SK-N-SH treated with all-trans-retinoic acid at 6 μM for 48 hours (cell line): ENCODE data around the gene PSME3IP1.

Experiments
- ATAC-seq: fragments of 200-7000 bp; cut with Tn5 transposase; 3 replicates; pipeline ENCODE4 v1.9.1; 2020; ENCODE audit warnings: mild to moderate bottlenecking, moderate library complexity
- ARNTL ChIP-seq: fragments of 450-650 bp; formaldehyde crosslinking; IDR thresholded peaks from 2 replicates; pipeline ENCODE4 v1.5.0; 2020; ENCODE audit warnings: low read depth, mild to moderate bottlenecking, moderate library complexity, borderline replicate concordance
- BACH2 ChIP-seq: fragments of 250-450 bp; sonication (Bioruptor Pico); IDR thresholded peaks from 2 replicates; pipeline ENCODE4 v1.9.0; 2021; ENCODE audit warnings: mild to moderate bottlenecking, borderline replicate concordance
- CSDC2 ChIP-seq: fragments of 250-450 bp; sonication (Bioruptor Pico); IDR thresholded peaks from 2 replicates; pipeline ENCODE4 v1.5.0; 2020; ENCODE audit warnings: mild to moderate bottlenecking, moderate library complexity
- ESRRG ChIP-seq: fragments of 250-450 bp; sonication (Bioruptor Pico); IDR thresholded peaks from 2 replicates; pipeline ENCODE4 v1.6.1; 2021; ENCODE audit warnings: mild to moderate bottlenecking
- GLIS3 ChIP-seq: fragments of 250-450 bp; sonication (Bioruptor Pico); IDR thresholded peaks from 2 replicates; pipeline ENCODE4 v1.5.0; 2020; ENCODE audit warnings: mild to moderate bottlenecking, moderate library complexity
- ISL1 ChIP-seq: fragments of 250-450 bp; sonication (Bioruptor Pico); IDR thresholded peaks from 2 replicates; pipeline ENCODE4 v2.1.2; 2022; ENCODE audit warnings: mild to moderate bottlenecking, moderate library complexity
- OSR1 ChIP-seq: fragments of 250-450 bp; sonication (Bioruptor Pico); IDR thresholded peaks from 2 replicates; pipeline ENCODE4 v1.8.0; 2022; ENCODE audit warnings: moderate library complexity, mild to moderate bottlenecking, inconsistent platforms
- PPARA ChIP-seq: fragments of 250-450 bp; sonication (Bioruptor Pico); IDR thresholded peaks from 2 replicates; pipeline ENCODE4 v1.5.0; 2020; ENCODE audit warnings: mild to moderate bottlenecking, borderline replicate concordance
- RARB ChIP-seq: fragments of 250-450 bp; sonication (Bioruptor Pico); IDR thresholded peaks from 2 replicates; pipeline ENCODE4 v1.8.0; 2021; ENCODE audit warnings: mild to moderate bottlenecking, moderate library complexity
- TCF4 ChIP-seq: fragments of 250-450 bp; sonication (Bioruptor Pico); IDR thresholded peaks from 2 replicates; pipeline ENCODE4 v1.8.0; 2021; ENCODE audit warnings: mild to moderate bottlenecking, moderate library complexity, borderline replicate concordance
- TOX ChIP-seq: fragments of 250-450 bp; sonication (Bioruptor Pico); IDR thresholded peaks from 2 replicates; pipeline ENCODE4 v1.8.0; 2021; ENCODE audit warnings: mild to moderate bottlenecking, moderate library complexity, borderline replicate concordance
- ZC3H10 ChIP-seq: fragments of 250-450 bp; sonication (Bioruptor Pico); IDR thresholded peaks from 2 replicates; pipeline ENCODE4 v1.5.1; 2021; ENCODE audit warnings: mild to moderate bottlenecking, moderate library complexity
- ZFP3 ChIP-seq: fragments of 250-450 bp; sonication (Bioruptor Pico); IDR thresholded peaks from 2 replicates; pipeline ENCODE4 v1.5.0; 2020; ENCODE audit warnings: mild to moderate bottlenecking, moderate library complexity
- ZFP30 ChIP-seq: fragments of 450-650 bp; formaldehyde crosslinking; IDR thresholded peaks from 2 replicates; pipeline ENCODE4 v1.5.0; 2022; ENCODE audit warnings: mild to moderate bottlenecking, moderate library complexity
- ZNF565 ChIP-seq: fragments of 450-650 bp; formaldehyde crosslinking; conservative IDR thresholded peaks from 2 replicates; pipeline ENCODE4 v1.5.0; 2020; ENCODE audit warnings: low read depth, mild to moderate bottlenecking, moderate library complexity
- ZNF70 ChIP-seq: fragments of 450-650 bp; formaldehyde crosslinking; IDR thresholded peaks from 2 replicates; pipeline ENCODE4 v1.5.0; 2020; ENCODE audit warnings: mild to moderate bottlenecking, moderate library complexity
- ZNF8 ChIP-seq: fragments of 450-650 bp; formaldehyde crosslinking; IDR thresholded peaks from 2 replicates; pipeline ENCODE4 v1.5.0; 2020; ENCODE audit warnings: mild to moderate bottlenecking, moderate library complexity
- TF ChIP-seq, protein P1 (sequence below): fragments of 250-450 bp; sonication (Bioruptor Pico); IDR thresholded peaks from 2 replicates; pipeline ENCODE4 v1.8.0; 2021; ENCODE audit warnings: low read depth, mild to moderate bottlenecking, moderate library complexity, borderline replicate concordance
- TF ChIP-seq, protein P2 (sequence below): fragments of 250-450 bp; sonication (Bioruptor Pico); IDR thresholded peaks from 2 replicates; pipeline ENCODE4 v1.8.0; 2020; ENCODE audit warnings: mild to moderate bottlenecking, moderate library complexity, borderline replicate concordance
- TF ChIP-seq, protein P3 (sequence below): fragments of 250-450 bp; sonication (Bioruptor Pico); IDR thresholded peaks from 2 replicates; pipeline ENCODE4 v1.5.1; 2020; ENCODE audit warnings: low read depth, mild to moderate bottlenecking, moderate library complexity
- TF ChIP-seq, protein P4 (sequence below): fragments of 250-450 bp; sonication (Bioruptor Pico); IDR thresholded peaks from 2 replicates; pipeline ENCODE4 v1.5.1; 2021; ENCODE audit warnings: mild to moderate bottlenecking, moderate library complexity

PSME3IP1 gene

DNA sequence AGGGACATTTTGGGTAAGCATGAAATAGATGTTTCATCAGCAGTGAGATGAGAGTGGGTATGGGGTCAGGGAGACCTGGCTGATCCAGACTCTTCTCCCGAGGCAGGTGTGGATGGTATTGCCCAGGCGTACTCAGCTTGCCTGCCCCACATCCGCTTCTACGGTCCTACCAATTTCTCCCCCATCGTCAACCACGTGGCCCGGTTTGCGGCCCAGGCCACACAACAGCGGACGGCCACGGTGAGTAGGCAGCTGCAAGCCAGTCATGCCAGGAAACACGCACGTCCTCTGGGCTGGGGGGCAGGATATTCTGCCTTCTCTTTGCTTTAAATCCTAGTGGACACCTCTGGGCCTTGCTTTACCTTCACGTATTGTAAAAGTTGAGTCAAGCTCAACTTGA, 48.8 kb downstream of the PSME3IP1 start:
- TF ChIP-seq OSR1 (CRISPR knock-in tag), result no peak
- ATAC-seq, result no peak

DNA sequence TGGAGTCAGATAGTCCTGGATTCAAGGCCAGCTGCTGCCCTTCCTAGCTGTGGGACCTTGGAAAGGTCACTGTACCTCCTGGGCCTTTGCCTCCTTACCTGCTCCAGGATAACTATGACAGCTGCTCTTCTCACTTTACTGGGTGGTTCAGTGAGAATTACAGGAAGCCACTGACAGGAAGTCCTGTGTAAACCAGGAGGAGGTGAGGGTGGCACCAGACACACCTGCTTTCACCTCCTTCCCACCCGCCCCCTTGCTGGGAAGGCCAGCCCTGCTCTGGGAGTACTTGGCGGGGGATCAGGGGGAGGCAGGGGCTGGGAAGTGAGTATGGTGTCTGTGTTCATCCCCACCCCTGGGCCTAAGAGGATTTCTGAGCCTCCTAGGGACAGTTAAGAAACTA, 50.9 kb downstream of the PSME3IP1 start:
- ATAC-seq, result no peak
- TF ChIP-seq CSDC2 (CRISPR knock-in tag) (no peak), ZC3H10 (CRISPR knock-in tag) (no peak), ZFP3 (CRISPR knock-in tag) (no peak), TOX (CRISPR knock-in tag) (no peak), OSR1 (CRISPR knock-in tag) (no peak), ZNF8 (no peak), PPARA (no peak), ESRRG (no peak), ZNF70 (CRISPR knock-in tag) (no peak), BACH2 (CRISPR knock-in tag) (no peak), ARNTL (CRISPR knock-in tag) (no peak), ZFP30 (CRISPR knock-in tag) (no peak), GLIS3 (CRISPR knock-in tag) (no peak), RARB (CRISPR knock-in tag) (no peak)
- TF ChIP-seq, protein P1, sequence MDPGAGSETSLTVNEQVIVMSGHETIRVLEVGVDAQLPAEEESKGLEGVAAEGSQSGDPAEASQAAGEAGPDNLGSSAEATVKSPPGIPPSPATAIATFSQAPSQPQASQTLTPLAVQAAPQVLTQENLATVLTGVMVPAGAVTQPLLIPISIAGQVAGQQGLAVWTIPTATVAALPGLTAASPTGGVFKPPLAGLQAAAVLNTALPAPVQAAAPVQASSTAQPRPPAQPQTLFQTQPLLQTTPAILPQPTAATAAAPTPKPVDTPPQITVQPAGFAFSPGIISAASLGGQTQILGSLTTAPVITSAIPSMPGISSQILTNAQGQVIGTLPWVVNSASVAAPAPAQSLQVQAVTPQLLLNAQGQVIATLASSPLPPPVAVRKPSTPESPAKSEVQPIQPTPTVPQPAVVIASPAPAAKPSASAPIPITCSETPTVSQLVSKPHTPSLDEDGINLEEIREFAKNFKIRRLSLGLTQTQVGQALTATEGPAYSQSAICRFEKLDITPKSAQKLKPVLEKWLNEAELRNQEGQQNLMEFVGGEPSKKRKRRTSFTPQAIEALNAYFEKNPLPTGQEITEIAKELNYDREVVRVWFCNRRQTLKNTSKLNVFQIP, result no peak
- TF ChIP-seq, protein P2, sequence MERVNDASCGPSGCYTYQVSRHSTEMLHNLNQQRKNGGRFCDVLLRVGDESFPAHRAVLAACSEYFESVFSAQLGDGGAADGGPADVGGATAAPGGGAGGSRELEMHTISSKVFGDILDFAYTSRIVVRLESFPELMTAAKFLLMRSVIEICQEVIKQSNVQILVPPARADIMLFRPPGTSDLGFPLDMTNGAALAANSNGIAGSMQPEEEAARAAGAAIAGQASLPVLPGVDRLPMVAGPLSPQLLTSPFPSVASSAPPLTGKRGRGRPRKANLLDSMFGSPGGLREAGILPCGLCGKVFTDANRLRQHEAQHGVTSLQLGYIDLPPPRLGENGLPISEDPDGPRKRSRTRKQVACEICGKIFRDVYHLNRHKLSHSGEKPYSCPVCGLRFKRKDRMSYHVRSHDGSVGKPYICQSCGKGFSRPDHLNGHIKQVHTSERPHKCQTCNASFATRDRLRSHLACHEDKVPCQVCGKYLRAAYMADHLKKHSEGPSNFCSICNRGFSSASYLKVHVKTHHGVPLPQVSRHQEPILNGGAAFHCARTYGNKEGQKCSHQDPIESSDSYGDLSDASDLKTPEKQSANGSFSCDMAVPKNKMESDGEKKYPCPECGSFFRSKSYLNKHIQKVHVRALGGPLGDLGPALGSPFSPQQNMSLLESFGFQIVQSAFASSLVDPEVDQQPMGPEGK (CRISPR knock-in tag), result no peak
- TF ChIP-seq, protein P3, sequence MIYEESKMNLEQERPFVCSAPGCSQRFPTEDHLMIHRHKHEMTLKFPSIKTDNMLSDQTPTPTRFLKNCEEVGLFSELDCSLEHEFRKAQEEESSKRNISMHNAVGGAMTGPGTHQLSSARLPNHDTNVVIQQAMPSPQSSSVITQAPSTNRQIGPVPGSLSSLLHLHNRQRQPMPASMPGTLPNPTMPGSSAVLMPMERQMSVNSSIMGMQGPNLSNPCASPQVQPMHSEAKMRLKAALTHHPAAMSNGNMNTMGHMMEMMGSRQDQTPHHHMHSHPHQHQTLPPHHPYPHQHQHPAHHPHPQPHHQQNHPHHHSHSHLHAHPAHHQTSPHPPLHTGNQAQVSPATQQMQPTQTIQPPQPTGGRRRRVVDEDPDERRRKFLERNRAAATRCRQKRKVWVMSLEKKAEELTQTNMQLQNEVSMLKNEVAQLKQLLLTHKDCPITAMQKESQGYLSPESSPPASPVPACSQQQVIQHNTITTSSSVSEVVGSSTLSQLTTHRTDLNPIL (CRISPR knock-in tag), result no peak

DNA sequence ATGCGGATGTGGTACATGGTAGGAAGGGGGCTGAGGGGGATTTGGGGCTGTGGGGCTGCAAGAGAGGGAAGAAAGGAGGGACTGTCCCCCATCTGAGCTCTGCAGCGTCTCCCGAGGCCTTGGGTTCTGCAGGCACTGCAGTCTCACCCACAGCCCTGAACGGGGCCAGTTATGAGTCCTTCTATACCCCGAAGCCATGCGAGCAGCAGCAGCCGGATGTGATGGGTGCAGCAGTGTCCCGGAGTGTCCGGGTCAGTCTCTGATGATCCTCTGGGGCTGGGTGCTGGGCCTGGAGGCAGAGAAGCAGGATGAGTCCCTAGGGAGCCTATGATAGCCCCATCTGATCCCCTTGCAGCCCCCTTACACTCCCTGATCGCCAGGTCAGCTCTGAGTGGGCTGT, 52.0 kb downstream of the PSME3IP1 start:
- ATAC-seq, result no peak
- TF ChIP-seq TCF4 (CRISPR knock-in tag), result no peak
- TF ChIP-seq, protein P3 (CRISPR knock-in tag), result no peak
- no peak for TF ChIP-seq ZFP3 (CRISPR knock-in tag)
- TF ChIP-seq, protein P2 (CRISPR knock-in tag), result no peak
- no peak for TF ChIP-seq ISL1 (CRISPR knock-in tag)
- TF ChIP-seq, all 23 proteins: peak for 0

DNA sequence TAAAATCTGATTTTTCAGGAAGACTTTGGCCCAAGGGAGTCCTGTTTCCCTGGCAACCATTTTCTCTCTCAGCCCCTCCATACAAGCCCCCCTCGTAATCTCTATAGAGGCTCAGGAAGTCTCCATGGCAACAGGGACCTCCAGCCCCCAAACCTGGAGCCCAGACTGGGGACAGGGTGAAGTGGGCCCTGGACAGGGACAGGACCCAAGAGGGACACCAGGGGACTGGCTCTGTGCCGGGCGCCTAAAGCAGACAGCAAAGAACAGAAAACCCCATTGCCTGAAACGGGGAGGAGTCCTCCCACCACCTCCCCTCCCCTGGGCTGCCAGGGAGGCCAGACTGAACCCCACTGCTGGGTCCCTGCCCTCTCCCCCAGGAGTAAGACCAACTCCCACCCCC, 52.8 kb downstream of the PSME3IP1 start:
- no peak for ATAC-seq
- TF ChIP-seq ARNTL (CRISPR knock-in tag) (no peak), ZNF565 (CRISPR knock-in tag) (no peak), ZFP3 (CRISPR knock-in tag) (no peak), TOX (CRISPR knock-in tag) (no peak), ZFP30 (CRISPR knock-in tag) (no peak), GLIS3 (CRISPR knock-in tag) (no peak), ZC3H10 (CRISPR knock-in tag) (no peak), ZNF8 (no peak), TCF4 (CRISPR knock-in tag) (no peak), OSR1 (CRISPR knock-in tag) (no peak), BACH2 (CRISPR knock-in tag) (no peak), CSDC2 (CRISPR knock-in tag) (no peak), ZNF70 (CRISPR knock-in tag) (no peak), PPARA (no peak)
- TF ChIP-seq, protein P2 (CRISPR knock-in tag), result no peak
- TF ChIP-seq, protein P4, sequence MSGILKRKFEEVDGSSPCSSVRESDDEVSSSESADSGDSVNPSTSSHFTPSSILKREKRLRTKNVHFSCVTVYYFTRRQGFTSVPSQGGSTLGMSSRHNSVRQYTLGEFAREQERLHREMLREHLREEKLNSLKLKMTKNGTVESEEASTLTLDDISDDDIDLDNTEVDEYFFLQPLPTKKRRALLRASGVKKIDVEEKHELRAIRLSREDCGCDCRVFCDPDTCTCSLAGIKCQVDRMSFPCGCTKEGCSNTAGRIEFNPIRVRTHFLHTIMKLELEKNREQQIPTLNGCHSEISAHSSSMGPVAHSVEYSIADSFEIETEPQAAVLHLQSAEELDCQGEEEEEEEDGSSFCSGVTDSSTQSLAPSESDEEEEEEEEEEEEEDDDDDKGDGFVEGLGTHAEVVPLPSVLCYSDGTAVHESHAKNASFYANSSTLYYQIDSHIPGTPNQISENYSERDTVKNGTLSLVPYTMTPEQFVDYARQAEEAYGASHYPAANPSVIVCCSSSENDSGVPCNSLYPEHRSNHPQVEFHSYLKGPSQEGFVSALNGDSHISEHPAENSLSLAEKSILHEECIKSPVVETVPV (CRISPR knock-in tag), result no peak
- TF ChIP-seq, protein P3 (CRISPR knock-in tag), result no peak
- TF ChIP-seq, all 23 proteins: peak for 0
